Uterus (tissue), 2 donors: ENCODE results near the gene MSRB3.

Source experiments
- CTCF ChIP-seq, 4 experiments: fragments of 200-600 bp in 2 of 4; fragments of 450-650 bp in 2 of 4; sonication (generic) in 2 of 4; IDR thresholded peaks; one replicate each; pipeline ENCODE4 v1.5.1; 2016 to 2019; ENCODE audit warnings: antibody characterized with exemption in 4 of 4, mild to moderate bottlenecking in 2 of 4, moderate library complexity in 1 of 4
- POLR2A ChIP-seq, 2 donors: fragments of 450-650 bp; IDR thresholded peaks; one replicate each; pipeline ENCODE4 v1.6.1; 2016; ENCODE audit warnings: antibody characterized with exemption in 2 of 2, mild to moderate bottlenecking in 1 of 2, moderate library complexity in 1 of 2

- TF ChIP-seq CTCF (IDR thresholded peaks at IDR 0.05) (no peak), POLR2A (IDR thresholded peaks at IDR 0.05) (no peak)
Observed at GRCh38 chr12:65499167-65499566, 220.7 kb downstream of the MSRB3 start.
